GM12874 (cell line): Measurements from ENCODE around the gene SEZ6L2.

ENCODE experiments used
- TF ChIP-seq, protein P1 (sequence below): IDR thresholded peaks from 2 replicates; pipeline ENCODE4 v1.5.1; 2011; ENCODE audit warnings: low read depth, mild to moderate bottlenecking, control low read depth, low read length, moderate library complexity; ENCODE audit not compliant: insufficient read depth

Gene SEZ6L2

DNA sequence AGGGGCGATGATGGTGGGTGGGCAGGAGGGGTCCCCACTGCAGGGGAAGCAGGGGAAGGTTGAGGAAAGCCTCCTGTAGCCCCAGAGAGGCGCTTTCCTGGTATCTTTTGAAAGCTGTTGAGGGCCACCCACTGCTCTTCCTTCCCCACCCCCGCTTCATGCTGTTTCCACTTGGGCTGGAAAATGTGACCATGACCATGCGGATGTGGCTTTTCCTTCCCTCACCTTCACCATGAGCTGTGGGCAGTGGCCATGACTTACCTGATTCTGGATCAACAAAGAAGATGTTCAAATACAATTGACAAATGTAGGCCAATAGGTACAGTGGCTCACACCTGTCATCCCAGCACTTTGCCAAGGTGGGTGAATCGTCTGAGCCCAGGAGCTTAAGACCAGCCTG is 65.3 kb downstream of the SEZ6L2 start:
- TF ChIP-seq, protein P1, sequence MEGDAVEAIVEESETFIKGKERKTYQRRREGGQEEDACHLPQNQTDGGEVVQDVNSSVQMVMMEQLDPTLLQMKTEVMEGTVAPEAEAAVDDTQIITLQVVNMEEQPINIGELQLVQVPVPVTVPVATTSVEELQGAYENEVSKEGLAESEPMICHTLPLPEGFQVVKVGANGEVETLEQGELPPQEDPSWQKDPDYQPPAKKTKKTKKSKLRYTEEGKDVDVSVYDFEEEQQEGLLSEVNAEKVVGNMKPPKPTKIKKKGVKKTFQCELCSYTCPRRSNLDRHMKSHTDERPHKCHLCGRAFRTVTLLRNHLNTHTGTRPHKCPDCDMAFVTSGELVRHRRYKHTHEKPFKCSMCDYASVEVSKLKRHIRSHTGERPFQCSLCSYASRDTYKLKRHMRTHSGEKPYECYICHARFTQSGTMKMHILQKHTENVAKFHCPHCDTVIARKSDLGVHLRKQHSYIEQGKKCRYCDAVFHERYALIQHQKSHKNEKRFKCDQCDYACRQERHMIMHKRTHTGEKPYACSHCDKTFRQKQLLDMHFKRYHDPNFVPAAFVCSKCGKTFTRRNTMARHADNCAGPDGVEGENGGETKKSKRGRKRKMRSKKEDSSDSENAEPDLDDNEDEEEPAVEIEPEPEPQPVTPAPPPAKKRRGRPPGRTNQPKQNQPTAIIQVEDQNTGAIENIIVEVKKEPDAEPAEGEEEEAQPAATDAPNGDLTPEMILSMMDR: no peak

DNA sequence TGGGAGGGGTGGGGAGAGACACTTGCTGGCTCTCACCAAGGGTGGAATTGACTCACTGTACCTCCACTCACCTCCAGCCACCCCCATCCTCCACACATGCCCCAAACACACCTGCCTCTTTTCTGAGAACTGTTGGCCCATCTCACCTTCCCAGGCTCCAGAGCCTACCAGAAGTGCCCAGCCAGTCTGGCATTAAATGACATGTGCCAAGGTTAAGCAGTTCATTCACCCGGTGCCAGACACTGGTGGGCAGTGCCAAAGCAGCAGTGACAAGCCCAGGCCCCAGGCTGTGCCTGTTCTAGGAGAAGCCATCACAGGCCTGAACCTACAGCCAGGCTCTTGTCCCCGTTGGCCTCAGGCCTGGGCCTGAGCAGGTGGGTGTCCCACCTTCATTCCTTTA is 67.9 kb downstream of the SEZ6L2 start:
- TF ChIP-seq, protein P1: no peak

DNA sequence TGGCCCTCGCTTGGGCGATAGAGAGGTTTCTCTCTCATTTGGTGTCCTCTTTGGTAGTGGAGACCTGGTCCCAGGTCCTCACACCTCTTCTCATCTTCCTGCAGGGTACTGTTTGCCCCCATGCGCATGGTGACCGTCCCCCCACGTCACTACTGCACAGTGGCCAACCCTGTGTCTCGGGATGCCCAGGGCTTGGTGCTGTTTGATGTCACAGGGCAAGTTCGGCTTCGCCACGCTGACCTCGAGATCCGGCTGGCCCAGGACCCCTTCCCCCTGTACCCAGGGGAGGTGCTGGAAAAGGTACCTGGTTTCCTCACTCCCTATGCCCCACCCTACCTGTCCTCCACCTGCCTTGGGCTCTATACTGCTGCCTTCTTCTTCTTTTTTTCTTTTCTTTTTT is 68.6 kb downstream of the SEZ6L2 start:
- TF ChIP-seq, protein P1: no peak

DNA sequence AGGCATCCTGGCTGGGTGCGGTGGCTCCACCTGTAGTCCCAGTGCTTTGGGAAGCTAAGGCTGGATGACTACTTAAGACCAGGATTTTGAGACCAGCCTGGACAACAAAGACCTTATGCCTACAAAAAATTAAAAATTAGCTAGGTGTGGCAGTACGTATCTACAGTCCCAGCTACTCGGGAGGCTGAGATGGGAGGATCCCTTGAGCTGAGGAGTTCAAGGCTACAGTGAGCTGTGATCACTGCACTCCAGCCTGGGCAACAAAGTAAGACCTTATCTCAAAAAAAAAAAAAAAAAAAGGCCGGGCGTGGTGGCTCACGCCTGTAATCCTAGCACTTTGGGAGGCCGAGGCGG is 73.0 kb downstream of the SEZ6L2 start:
- TF ChIP-seq, protein P1: no peak

DNA sequence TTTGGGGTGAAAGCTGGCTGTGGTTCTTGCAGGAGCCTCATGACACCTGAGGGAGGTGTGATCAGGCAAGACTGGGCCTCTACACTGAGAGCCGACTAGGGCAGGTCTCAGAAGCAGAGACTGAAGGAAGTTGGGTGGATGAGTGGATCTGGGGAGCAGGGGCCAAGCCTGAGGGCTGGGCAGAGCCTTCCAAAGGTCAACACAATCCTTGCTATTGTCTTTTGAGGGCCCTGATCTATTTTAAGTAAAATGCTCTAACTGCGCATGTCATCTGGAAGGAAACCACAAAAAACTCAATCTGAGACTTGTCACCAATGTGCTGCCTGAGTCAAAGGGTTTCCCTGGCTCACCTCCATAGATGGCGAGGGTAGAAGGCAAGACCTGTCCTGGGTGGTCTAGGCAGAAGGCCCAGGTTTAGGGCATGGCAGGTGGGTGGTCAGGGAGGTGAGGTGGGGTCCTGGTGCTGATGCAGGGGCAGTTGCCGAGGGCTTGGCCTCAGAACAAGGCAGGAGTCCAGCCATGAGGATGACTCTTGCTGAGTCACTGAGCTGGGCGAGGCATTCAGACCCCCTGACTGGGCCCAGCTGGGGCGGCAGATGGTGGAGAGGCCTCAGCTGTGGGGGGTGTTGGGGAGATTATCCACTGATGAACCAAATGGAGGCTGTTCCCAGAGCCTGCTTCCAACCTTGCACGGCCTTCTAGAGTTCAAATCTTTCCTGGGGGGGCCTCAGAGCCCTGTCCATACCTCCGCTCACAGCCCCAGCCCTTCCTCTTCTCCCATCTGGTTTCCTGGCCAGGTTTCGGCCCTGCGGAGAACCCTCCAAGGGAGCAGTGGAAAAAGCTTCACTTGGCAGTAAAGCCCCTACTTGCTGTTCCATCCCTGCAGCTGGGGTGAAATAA is 74.0 kb downstream of the SEZ6L2 start:
- TF ChIP-seq, protein P1: no peak

DNA sequence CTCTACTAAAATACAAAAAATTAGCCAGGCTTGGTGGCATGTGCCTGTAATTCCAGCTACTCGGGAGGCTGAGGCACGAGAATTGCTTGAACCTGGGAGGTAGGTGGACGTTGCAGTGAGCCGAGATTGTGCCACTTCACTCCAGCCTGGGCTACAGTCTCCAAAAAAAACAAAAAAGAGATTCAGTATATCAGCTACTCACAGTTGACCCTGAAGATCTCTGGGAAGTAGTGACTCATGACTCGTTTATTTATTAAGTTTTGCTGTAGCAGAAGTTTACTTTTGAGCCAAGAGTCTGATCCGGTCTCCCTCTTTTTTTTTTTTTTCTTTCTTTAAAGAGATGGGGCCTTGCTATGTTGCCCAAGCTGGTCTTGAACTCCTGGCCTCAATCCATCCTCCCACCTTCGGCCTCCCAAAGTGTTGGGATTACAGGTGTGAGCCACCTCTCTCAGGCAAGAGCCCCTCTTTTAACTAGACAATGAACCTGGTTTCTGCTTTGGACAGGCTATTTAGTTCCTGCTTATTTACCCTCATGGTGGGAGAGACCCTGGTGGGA is 74.7 kb downstream of the SEZ6L2 start:
- TF ChIP-seq, protein P1: no peak

DNA sequence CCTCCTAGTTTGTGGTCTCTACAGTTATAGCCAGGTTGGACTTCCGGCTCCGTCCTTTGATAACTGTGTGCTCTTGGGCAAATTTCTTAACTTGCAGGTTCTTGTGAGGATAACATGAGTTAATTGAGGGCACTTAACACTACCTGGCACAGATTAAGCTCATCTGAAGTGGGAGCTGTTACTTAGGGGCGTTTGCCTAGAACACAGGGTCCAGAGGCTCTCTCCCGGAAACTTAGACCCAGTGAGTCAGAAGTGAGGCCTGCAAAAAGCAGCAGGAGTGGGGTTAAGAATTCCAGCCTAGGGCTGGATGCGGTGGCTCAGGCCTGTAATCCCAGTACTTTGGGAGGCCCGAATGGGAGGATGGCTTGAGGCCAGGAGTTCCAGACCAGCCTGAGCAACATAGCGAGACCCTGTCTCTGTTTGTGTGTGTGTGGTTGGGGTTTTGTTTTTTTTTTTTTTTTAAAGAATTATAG is 77.7 kb downstream of the SEZ6L2 start:
- TF ChIP-seq, protein P1: no peak
